KOPT-K1 (cell line): ENCODE results near the gene MT1M.
"Not testable (repeated sequence)": the region's sequence is repeated elsewhere in the genome, so short reads cannot be mapped to it uniquely, and the experiment has no call there.

ENCODE experiments used
- H3K27ac ChIP-seq: fragments of 200-600 bp; sonication (generic); 2 replicates; pipeline ENCODE4 v1.5.1; 2016; ENCODE audit warnings: antibody characterized with exemption, mild to moderate bottlenecking, low read depth, low read length; ENCODE audit not compliant: poor library complexity, severe bottlenecking
- H3K36me3 ChIP-seq: fragments of 200-600 bp; sonication (generic); 2 replicates; pipeline ENCODE4 v1.5.1; 2017; ENCODE audit warnings: antibody characterized with exemption, mild to moderate bottlenecking, low read length, moderate library complexity; ENCODE audit not compliant: insufficient read depth
- H3K9me3 ChIP-seq: fragments of 200-600 bp; sonication (generic); 2 replicates; pipeline ENCODE4 v1.5.1; 2017; ENCODE audit warnings: antibody characterized with exemption, low read length, mild to moderate bottlenecking; ENCODE audit not compliant: insufficient read depth, poor library complexity, severe bottlenecking

Gene MT1M

GRCh38 chr16:56647641-56648431 is 15.4 kb downstream of the MT1M start:
- H3K9me3 ChIP-seq = no peaks in the 10 kb centered on the region
- no peaks in the 10 kb centered on the region for H3K36me3 ChIP-seq
- no peak overlapping the region for H3K27ac ChIP-seq

GRCh38 chr16:56649271-56649670 is 16.8 kb downstream of the MT1M start:
- Histone ChIP-seq H3K9me3 (no peaks in the 10 kb centered on the region), H3K27ac (no peak overlapping the region), H3K36me3 (no peaks in the 10 kb centered on the region)

GRCh38 chr16:56649820-56650219 is 17.4 kb downstream of the MT1M start:
- no peak overlapping the region for H3K27ac ChIP-seq
- H3K36me3 ChIP-seq = no peaks in the 10 kb centered on the region

DNA sequence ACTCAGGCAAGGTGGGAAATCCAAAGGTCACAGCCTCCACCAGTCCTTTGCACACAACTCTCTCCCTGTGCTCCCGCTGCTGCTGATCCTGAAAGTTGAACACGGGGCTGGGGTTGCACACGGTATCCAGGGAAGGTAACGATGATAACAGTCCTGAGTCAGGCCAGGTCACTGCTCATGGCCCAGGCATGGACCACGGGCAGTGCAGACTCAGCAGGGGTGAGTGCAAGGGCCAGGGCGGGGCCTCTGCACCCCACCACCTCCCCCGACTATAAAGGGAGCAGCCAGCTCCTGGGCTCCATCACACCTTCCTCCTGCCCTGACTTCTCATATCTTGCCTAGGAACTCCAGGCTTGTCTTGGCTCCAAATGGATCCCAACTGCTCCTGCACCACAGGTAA is 19.1 kb downstream of the MT1M start, which contains the start of gene MT1B:
MT1B (plus strand) TSS at position 301 of the 400 bp plus-strand sequence; CDS start at position 369, 68 bp downstream.
- Histone ChIP-seq H3K27ac (no peak within 1 kb of the TSS), H3K36me3 (no peaks in the 10 kb centered on the region), H3K9me3 (no peaks in the 10 kb centered on the region)

More at GRCh38 chr16:56649820-56650219, 17.4 kb downstream of the MT1M start:
- H3K9me3 ChIP-seq = no peaks in the 10 kb centered on the region

DNA sequence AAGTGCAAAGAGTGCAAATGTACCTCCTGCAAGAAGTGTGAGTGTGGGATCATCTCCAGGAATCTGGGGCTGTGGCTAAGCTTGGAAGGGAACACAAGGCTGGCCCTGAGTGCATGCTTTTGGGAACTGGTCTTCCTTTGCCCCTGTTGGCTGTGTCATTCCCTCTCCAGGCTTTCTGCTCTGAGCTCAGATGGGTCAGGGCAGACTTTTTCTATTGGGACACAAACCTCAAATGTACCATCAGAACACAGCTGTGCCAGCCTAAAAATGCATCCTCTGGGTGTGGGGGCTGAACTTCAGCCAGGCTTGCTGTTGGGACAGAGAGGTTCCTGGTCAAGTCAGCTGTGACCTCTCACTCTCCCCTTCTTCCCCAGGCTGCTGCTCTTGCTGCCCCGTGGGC is 20.1 kb downstream of the MT1M start:
- H3K9me3 ChIP-seq = no peaks in the 10 kb centered on the region
- H3K36me3 ChIP-seq = no peaks in the 10 kb centered on the region
- no peak overlapping the region for H3K27ac ChIP-seq

- H3K36me3 ChIP-seq = no peaks in the 10 kb centered on the region
- no peaks in the 10 kb centered on the region for H3K9me3 ChIP-seq
- no peak overlapping the region for H3K27ac ChIP-seq
Observed at GRCh38 chr16:56653218-56653617, 20.8 kb downstream of the MT1M start.

- H3K27ac ChIP-seq = no peak within 1 kb of the TSS
- no peaks in the 10 kb centered on the region for H3K9me3 ChIP-seq
- H3K36me3 ChIP-seq = no peaks in the 10 kb centered on the region
Observed at GRCh38 chr16:56657555-56658326, 25.3 kb downstream of the MT1M start, which contains the start of gene MT1F. Gene MT1F (plus strand): TSS chr16:56657959. CDS start chr16:56658059, 100 bp downstream.

DNA sequence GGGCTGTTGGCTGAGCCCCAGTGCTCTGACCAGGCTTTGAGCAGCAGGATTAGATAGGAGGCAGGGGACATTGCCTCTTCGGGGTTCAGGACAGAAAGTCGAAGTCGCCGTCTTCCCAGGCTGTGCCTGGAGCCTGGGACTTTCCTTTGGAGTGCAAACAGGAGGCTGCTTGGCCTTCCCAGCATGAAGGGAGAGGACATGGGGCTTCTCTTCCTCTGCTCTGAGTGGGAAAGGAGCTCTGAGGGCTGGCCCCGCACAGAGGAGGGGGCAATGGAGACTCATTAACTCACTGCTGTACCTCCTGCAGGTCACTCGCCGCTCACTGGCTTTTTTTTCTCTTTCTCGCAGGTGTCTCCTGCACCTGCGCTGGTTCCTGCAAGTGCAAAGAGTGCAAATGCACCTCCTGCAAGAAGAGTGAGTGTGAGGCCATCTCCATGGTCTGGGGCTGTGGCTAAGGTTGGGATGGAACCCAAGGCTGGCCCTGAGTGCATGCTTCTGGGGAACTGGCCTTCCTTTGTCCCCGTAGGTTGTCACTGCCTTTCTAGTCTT is 25.9 kb downstream of the MT1M start:
- Histone ChIP-seq H3K36me3 (no peaks in the 10 kb centered on the region), H3K9me3 (no peaks in the 10 kb centered on the region), H3K27ac (no peak overlapping the region)

GRCh38 chr16:56662357-56663354 is 30.2 kb downstream of the MT1M start:
- Histone ChIP-seq H3K27ac (no peak overlapping the region), H3K36me3 (no peaks in the 10 kb centered on the region), H3K9me3 (no peaks in the 10 kb centered on the region)

DNA sequence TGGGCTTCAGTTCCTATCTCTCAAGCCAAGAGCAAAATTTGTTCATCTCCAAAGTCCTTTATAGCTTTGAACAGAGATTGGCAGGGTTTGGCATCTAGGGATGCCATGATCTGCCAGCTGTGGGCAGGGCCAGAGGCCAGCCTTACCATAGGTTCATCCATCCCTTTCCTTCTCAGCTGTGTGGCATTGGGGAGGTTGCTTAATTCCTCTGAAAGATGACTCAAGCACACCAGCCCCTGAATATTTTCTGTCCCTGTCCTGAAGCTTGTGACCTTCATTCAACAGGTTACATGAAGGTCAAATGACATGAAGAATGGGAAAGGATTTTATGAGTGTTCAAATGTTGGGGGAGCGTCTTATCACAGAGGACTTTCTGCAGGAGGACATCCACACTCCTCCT is 32.0 kb downstream of the MT1M start:
- Histone ChIP-seq H3K36me3 (no peaks in the 10 kb centered on the region), H3K9me3 (no peaks in the 10 kb centered on the region), H3K27ac (no peak overlapping the region)

GRCh38 chr16:56665286-56666261 is 33.1 kb downstream of the MT1M start:
- not testable (repeated sequence) for H3K27ac ChIP-seq, H3K36me3 ChIP-seq, H3K9me3 ChIP-seq

- Histone ChIP-seq H3K9me3 (no peaks in the 10 kb centered on the region), H3K27ac (no peak within 1 kb of the TSS)
Observed at GRCh38 chr16:56667581-56668571, 35.4 kb downstream of the MT1M start, which contains the start of gene MT1G. Gene MT1G (minus strand): TSS chr16:56668065. CDS start chr16:56667993, 72 bp downstream.

More at GRCh38 chr16:56667581-56668571, 35.4 kb downstream of the MT1M start, which contains the start of gene MT1G:
- H3K36me3 ChIP-seq = no peaks in the 10 kb centered on the region
